GM21717 (cell line): ENCODE results near the gene FRZB.

Experiments used
- ATAC-seq: cut with Tn5 transposase; IDR thresholded peaks from one replicate; pipeline ENCODE4 v1.9.1; 2021; ENCODE audit warnings: mild to moderate bottlenecking, moderate library complexity; ENCODE audit not compliant: unreplicated experiment

FRZB gene

DNA sequence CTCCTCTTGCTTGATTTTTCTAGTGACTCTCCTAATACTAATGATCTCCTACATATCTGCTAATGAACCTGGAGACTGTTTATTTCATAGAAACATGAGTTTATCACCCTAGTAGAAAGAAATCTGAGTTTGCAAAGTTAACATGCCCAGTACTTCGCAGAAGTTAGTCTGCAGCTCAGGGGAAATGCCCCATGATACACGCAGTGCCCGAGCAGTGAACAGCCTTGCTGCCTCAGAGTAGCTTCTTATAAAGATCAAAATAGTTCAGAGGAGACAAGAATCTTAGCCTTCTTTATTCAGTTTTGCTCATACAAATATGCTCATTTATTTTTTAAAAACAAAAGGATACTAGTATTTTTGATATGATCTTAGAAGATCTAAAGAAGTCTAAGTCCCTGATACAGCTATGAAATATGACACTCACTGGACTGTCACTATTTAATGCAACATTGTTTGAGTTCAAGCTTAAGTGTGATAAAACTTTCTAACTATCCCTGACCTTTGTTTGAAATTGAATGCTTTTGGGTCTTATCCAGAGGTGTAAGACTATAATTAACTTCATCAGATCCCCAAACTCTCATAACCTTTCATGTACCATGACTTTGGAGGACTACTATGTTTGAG, 20.5 kb downstream of the FRZB start:
- ATAC-seq, result no peak

DNA sequence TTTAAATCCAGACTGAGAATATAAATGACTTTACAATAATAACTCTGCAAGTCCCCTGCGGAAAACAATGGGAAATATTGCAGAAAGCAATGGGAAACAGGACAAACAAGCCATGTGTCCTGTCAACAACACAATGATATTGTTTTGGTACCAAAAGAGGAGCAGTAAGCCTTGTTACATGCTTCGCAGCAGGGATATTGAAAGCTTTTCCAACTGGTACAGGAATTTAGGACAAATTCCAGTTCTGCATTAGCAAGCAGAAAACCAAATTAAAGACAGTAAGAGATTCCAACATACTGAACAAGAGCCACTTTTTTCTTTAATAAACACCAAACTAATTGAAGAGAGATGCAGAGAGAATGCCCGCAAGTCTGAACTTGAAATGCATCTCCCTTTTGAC, 30.0 kb downstream of the FRZB start:
- ATAC-seq, result no peak

DNA sequence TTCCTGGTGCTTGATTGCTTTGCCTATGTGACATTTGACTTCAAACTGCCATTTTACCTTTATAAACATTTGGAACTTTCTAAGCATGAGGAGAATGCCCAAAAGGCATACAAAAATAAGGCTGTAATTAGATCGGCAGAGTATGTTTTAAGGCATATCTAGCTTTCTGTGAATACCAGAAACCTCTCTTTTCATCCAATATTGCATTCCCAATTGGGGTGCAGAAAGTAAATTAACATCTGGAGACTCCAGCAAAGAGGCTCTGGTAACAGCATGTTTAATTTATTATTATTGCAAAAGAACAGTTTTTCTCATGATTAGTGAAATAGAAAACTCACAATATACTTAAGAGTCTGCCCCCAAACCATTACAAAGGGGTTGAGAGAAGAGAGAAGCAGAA, 32.1 kb downstream of the FRZB start:
- ATAC-seq, result no peak

DNA sequence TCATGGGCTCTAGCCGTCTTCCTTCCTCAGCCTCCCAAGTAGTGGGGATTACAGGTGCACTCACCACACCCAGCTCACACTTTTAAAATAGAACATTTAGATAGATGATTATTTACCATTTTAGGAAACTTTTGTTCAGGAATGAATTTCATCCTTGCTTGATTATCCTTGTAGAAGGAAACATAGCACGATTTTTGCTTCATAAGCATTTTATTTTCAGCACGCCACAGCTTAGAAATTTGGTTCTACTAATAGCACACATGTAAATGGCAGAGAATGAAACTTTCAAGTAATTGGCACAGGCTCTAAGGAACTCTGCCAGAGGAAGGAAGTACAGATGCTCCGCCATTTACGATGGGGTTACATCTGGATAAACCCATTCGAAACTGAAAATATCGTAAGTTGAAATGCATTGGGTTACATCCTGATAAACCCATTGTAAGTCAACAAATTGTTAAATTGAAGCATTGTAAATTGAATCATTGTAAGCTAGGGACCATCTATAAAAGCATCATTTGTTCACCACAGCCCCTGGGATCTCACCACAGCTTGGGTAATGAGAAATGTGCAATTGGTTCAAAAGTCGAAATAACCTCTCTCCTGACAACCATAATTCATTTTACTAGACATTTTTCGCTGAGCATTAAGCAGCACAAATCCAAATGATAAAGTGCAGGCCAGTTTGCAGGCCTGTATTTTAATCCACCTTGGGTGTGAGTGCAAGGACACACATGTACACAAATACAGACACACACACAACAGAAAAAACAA, 33.2 kb downstream of the FRZB start:
- no peak for ATAC-seq

DNA sequence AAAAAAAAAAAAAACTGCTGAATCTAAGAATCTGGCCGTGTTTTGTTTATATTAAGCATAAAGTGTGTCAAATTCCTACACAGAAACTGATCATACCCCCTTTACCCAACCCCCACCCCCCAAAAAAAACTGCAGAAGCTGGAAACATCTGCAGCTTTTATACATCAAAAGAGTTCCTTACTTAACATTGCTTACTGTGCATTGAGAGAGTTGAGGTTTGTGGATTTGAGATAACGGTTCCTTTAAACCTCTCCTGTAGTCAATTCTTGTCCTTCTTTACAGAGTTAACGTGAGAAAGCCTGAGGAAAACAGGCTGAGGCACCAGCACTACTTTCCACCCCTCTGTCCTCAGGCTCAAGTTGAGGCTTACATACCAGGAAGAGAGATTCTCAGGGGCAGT, 34.5 kb downstream of the FRZB start:
- no peak for ATAC-seq

DNA sequence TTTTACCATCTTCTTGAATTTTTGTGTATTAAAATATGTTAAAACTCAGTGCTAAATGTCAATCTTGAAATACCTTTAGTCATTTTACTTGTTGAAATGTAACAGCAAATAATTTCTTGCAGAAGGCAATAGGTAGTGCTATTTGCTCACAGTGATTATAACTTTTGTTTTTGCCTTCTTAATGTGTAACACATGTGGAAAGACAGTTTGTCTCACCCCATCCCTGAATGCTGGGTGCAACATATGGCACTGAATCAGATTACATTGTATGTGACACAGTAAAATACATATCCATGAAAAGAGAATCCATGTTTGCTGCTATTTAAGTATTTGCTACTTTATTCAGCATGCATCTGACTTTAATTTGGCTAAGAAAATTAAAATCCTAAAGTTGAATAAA, 35.3 kb downstream of the FRZB start:
- ATAC-seq, result no peak

DNA sequence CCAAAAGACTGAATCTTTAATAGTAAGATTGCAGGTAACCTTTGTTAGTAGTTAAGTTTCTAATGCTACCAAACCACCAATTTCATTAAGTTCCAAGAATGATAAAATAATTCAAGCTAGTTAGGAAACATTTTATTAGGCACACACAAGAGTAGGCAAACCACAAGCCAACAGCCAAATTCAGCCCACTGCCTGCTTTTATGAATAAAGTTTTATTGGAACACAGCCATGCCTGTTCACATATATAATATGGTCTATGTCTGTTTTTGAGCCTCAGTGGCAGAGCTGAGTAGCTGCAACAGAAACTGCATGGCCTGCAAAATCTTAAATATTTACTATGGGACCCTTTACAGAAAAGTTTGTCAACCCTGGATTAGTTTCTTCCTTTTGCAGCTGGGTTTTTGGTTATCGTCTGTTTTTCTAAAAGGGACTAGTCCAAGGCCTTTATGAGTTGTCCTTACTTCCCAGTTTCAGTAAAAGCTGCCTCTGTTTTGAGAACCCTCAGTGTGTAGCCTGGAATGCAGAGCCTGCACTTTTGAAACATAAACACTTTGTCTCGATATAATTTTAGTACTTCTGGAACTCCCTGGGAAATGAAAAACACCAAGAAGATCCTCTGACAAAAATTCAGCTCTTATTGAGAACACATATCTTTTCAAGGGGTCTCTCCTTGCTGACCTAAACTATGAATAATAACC, 39.1 kb downstream of the FRZB start:
- no peak for ATAC-seq

DNA sequence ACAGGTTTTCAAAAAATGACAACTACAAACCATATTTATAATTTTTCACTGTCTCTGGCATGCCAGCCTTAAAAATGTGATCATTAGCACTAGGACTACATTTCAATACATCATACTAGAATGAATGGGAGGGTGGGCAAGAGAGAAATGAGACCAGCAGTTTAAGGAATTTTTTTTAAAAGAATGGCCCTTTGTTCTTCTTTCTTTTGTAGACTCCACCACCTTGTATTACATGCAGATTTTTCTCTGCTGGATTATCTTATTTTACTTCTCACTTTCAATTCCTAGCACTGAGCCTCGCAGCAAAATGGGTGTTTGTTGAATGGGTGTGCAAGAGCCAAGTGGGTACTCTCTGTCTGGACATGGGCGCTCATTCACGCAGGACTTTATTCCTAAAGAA, 39.9 kb downstream of the FRZB start:
- ATAC-seq, result no peak

DNA sequence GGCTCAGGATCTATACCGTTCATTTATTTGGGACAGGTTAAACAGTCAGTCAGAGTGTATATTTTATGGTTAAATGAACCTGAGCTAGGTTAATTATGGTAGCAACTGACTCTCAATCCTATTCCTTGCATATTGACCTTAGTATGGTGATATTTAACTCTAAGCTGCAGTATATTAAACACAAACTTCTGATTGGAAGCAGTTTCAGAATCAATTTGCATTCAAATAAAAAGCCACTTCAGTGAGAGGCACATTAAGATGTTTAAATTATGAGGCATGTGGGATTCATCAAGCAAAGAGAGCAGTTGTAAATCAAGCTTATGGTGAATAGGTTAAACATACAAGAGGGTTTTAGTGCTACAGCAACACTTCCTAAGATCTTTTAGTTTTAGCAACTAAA, 40.4 kb downstream of the FRZB start:
- no peak for ATAC-seq

DNA sequence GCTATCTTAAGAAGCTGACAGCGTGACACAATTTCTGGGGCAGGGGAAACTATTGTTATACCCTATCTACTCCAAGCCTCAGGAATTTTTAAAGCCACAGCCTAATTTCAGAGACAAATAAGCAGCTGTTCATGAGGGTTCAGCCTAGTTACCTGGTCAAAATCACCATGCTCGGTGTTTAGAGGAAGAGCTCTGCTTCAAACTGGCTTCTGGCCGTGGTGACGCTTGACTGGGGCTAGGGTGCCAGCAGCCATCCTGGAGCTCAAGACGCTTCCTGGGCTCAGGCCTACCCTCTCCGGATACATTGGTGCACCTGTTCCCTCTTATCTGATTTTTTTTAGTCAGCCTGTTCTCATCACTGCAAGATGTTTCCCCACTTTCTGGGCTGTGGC, 41.7 kb downstream of the FRZB start:
- ATAC-seq, result no peak

DNA sequence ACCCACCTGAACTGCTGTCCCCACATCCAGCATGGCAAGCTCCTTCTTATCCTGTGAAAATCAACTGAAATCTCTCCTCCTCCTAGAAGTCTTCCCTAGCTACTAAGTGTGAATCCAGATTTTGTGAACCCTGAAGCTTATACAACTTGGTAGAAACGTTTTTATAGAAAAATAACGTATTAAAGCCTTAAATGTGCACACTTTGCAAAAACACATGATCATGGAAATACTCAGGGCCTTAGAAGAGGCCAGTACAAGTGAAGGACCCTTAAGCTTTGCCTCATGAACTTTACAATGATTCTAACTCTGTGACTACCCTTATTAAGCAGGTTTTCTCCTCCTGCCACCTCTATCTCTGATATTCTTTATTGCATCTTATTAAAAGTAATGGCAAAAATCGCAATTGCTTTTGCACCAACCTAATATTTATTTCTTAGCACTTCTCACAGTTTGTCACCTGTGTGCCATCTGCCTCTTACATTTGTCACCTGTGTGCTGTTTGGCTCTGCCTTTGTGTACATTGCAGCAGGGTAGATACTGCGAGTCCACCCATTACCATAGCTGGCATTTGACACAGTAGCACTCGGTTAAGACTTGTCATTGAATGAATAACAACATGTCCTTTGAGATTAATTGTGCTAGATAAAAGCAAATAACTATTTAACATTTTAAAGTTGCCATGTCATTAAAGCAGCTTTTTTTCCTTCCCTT, 42.2 kb downstream of the FRZB start:
- ATAC-seq, result no peak

DNA sequence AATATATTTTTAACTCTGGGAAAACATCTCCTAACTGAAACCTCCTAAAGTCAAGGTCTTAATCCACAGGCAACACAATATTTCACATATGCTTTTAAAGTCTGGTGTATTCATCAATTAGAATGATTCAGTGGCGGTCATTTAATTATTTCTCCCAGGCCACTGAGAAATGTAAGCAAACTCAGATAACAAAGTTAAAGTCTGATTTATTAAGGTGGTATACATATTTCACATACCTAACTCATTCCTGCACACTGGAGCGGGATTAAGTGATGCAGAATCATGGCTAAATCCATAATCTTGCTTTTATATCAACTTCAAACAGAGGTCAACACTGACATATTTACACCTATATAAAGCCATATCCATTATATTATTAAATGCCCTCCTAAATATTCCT, 43.7 kb downstream of the FRZB start:
- ATAC-seq, result no peak

DNA sequence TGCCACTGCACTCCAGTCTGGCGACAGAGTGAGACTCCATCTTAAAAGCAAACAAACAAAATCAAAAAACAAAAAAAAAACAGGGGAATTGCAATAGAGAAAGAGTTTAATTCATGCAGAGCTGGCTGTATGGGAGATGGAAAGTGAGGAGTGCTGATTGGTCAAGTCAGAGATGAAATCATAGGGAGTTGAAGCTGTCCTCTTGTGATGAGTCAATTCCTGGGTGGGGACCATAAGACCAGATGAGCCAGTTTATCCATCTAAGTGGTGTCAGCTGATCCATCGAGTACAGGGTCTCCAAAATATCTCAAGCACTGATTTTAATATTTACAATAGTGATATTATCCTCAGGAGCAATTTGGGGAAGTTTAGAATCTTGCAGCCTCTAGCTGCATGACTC, 45.3 kb downstream of the FRZB start:
- ATAC-seq, result no peak

DNA sequence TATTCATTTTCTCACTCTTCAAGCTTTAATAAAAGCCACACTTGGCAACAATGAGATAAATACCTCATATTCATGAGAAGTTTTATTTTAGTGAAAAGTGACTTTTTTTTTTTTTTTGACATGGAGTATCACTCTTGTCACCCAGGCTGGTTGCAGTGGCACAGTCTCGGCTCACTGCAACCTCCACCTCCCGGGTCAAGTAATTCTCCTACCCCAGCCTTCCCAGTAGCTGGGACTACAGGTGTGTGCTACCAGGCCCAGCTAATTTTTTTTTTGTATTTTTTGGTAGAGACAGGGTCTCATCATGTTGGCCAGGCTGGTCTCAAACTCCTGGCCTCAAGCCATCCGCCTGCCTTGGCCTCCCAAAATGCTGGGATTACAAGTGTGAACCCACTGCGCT, 47.0 kb downstream of the FRZB start:
- no peak for ATAC-seq

DNA sequence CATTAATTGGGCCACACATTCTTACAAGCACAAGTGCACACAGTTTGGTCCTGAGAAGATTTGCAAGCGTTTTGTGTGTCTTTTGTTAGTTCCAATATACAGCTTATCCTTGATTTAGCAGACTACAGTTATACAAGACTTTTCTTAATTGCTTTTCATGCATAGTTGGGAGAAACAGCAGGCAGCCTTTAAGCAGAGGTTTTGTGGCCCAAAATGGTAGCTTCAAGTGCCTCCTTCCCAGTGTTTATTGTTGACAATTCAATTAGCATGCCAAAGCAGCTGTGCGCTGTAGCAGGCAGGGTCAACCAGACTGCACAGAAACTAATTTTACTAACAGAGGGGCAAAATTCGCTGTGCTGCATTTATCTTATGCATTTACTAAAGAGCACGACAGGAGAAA, 47.5 kb downstream of the FRZB start:
- no peak for ATAC-seq

DNA sequence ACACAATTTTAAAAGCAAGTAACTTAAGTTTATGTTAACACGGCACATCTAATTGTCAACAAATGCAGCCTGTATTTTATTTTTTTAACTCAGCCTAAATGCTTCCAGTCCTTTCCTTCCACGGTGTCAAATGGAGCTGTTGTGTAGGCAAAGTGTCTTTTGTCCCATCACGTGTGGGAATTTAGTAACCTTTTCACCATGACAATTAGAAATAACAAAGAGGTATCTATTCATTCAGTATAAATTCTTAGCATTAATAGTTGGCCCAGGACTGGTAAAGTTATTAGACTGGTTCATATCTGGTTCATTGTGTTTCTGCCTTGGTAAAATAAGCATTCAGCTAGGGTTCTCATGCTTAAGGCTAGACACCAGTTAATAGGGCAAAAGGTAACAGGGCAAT, 47.9 kb downstream of the FRZB start:
- no peak for ATAC-seq

DNA sequence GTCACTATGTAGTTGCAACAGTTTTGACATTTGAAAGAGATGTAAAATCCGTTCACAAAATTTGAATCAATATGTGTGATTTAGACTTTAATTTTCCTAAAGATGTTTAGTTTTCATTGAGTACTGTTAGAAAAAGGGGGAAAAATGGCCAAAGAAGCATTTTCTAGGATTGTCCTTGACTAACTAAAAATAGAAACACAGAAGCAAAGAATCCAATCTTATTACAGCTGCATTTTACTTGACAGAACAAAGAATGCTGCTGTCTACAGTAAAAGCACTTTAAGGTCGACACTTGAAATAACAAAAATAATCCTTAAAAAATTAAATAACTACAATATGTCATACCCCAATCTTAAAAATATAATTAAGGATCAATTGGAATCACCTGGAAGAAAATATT, 48.9 kb downstream of the FRZB start:
- no peak for ATAC-seq

DNA sequence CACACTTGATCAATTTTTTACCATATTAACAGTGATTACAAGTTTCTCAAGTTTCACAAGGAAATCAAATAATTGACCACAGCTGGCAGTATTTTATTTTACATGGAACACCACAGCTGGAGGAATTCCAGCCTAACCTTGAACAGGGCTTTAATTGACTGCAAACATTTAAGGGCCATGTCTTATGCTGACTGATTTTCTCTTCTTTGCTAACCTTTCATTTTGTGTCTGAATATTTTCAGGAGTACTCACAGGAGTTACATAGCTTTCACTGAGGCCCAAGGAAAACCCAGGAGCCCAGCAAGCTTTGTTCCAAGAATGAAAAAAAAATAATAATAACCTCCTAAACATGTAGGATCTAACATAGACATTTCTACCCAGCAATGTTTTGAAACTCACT, 49.6 kb downstream of the FRZB start:
- ATAC-seq, result no peak

DNA sequence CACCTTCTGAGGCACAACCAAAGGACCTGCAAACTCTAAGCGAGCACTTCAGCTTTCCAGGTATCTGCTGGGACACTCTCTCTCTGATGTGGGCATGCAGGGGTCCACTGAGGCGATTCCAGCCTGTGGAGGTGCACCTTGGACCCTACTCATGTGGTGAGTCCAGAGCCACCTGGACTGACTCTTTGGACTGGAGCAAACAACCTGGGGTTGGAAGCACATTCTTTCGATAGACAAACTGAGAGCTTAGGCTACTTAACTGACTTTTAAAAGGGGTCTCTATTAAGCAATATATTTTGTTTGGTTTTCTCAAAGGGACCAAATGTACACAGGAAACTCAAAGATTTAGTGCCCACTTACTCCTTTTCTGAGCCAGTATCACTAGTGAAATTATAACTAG, 51.6 kb downstream of the FRZB start:
- no peak for ATAC-seq

DNA sequence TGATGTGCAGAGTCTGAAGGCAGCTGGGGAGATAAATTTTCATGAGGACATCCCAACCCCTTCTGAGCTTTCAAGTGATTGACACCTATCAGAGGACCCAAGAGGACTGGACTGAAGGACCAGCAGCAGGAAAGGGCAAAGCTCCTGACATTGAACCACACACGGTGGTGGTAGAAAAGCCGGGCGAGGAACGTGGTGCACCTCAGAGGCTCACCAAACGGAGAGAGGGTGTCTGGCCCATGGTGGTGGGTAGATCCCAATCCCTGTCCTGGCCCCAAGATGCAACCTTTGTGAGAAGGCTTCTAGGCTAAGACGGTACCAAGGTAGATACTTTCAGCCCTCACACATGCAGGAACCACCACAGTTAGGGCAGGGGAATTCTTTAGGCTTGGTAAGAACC, 52.1 kb downstream of the FRZB start:
- ATAC-seq, result no peak

DNA sequence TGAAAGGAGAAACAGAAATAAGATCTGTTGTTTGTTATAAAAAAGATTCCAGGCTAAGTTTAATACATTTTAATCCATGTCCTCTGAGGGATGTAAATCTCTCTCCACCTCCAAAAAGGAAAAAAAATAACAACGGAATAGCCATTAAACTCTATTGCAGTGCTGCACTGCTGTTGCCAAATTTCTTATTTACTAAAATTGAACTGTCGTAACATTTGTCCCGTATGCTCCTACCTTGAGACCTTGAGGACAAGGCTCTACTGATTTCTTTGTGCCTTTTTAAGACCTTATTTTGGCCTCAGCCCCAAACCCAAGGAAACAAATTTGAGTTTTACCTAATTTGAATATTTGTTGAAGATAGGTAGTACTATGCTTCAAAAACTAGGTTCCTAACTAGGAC, 56.4 kb downstream of the FRZB start:
- ATAC-seq, result no peak

DNA sequence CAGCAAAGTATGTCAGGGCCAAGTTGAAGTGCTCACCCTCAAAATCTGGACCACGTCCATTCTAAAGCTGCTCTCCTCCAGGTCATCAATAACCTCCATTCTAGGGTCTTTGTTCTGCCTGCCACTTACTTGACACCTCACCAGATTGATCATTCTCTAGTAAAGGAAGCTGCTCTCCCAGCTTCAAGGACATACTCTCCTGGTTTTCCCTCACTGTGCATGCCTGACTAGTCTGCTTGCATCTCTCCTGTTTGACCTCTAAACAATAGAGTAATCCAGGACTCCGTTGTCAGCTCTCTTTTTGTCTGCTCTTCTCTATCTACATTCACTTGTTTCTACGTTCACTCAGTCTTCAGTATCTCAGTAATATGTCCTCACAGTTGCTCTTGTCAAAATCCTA, 59.1 kb downstream of the FRZB start:
- no peak for ATAC-seq
